Measurements from ENCODE around the gene XRCC4.
A peak's percentile ranks its signal among the peaks of the same experiment; 100 is the strongest.
"Not testable (repeated sequence)": the region's sequence is repeated elsewhere in the genome, so short reads cannot be mapped to it uniquely, and the experiment has no call there.

XRCC4 gene

DNA sequence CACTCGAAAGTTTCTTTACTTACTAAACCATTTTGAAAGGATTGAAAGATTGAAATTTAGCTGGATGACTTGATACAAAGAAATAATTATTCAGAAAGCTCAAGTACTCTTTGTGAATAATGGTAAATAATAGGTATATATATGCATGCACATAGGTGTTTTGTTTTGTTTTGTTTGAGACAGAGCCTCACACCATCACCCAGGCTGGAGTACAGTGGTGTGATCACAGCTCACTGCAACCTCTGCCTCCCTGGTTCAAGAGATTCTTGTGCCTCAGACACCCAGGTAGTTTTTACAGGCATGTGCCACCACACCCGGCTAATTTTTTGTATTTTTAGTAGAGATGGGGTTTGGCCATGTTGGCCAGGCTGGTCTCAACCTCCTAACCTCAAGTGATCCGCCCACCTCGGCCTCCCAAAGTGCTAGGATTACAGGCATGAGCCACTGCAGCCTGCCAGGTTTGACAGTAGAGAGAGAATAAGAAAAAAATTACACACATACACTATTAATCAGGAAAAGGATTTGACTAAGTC, 278.2 kb downstream of the XRCC4 start:
- H3K27ac Mint-ChIP-seq; H3K4me3 Mint-ChIP-seq; ATAC-seq (replicated peaks); H3K27me3 Mint-ChIP-seq; DNase-seq: not testable (repeated sequence)
- Mint-ChIP-seq H3K9me3 (peaks cover 9 to 11% of the 10 kb centered on the region in 2 donors), H3K4me1 (peaks cover 2 to 12% of the 10 kb centered on the region in 2 donors), H3K36me3 (peaks cover 8 to 12% of the 10 kb centered on the region in 2 donors)

- peaks cover 0 to under 1% of the 10 kb centered on the region in 2 donors for H3K27me3 Mint-ChIP-seq
- H3K4me1 Mint-ChIP-seq, result peaks cover 2 to 12% of the 10 kb centered on the region in 2 donors
- peaks cover 6 to 12% of the 10 kb centered on the region in 2 donors for H3K36me3 Mint-ChIP-seq
- no peak for ATAC-seq (replicated peaks)
- no peak overlapping the region for H3K27ac Mint-ChIP-seq
- no peak overlapping the region for H3K4me3 Mint-ChIP-seq
- no peak for DNase-seq
- H3K9me3 Mint-ChIP-seq, result peaks cover 4 to 12% of the 10 kb centered on the region in 2 donors
These were observed 280.4 kb downstream of the XRCC4 start for GRCh38 chr5:83357621-83358231.

DNA sequence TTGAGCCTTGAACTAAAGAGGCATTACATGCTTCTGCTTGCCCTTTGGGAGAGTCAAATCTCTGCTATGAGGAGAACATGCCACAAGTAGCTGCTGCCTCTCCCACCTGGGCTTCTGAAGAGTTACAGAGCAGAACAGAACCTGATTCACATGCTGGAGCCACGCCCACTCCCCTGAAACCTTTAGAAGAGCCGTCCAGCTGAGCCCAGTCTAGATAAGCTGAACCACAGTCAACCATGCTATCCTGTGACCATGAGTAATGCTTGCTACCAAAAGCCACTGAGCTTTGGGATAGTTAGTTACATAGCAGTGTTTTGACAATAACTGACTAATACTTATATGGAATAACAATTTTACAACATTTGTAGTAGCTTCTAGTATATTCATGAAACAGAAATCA, 283.2 kb downstream of the XRCC4 start:
- Mint-ChIP-seq H3K4me3 (no peak overlapping the region), H3K9me3 (peaks cover 4 to 8% of the 10 kb centered on the region in 2 donors), H3K27ac (no peak overlapping the region), H3K4me1 (peaks cover 7 to 24% of the 10 kb centered on the region in 2 donors), H3K36me3 (peaks cover 0 to 2% of the 10 kb centered on the region in 2 donors), H3K27me3 (peaks cover 0 to 6% of the 10 kb centered on the region in 2 donors)
- DNase-seq, result no peak
- no peak for ATAC-seq (replicated peaks)

DNA sequence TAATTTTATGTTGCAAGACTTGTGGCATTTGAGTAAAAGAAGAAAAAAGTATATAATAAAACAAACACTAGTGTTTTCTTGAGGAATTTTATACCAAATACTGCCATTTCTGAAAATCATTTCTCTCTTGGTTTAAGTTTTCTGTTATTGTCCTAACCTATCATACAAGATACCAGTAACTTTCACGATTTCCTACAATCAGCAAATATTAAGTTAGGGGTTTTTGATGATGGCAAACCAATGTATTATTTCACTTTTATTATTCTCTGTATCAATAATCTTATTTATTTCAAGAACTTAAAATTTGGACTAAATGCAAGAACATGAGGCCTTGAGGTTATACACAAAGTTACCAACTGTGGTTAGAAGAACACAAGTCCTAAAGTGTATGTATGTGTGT, 285.2 kb downstream of the XRCC4 start:
- Mint-ChIP-seq H3K27me3 (peaks cover 0 to 6% of the 10 kb centered on the region in 2 donors), H3K4me3 (no peak overlapping the region), H3K9me3 (peaks cover 6 to 8% of the 10 kb centered on the region in 2 donors), H3K27ac (no peak overlapping the region), H3K36me3 (no peaks in the 10 kb centered on the region), H3K4me1 (peaks cover 7 to 13% of the 10 kb centered on the region in 2 donors)
- DNase-seq (no peak), ATAC-seq (replicated peaks) (no peak)

- H3K27me3 Mint-ChIP-seq, result peaks cover 0 to 6% of the 10 kb centered on the region in 2 donors
- H3K9me3 Mint-ChIP-seq, result peaks cover 6 to 8% of the 10 kb centered on the region in 2 donors
- H3K36me3 Mint-ChIP-seq, result no peaks in the 10 kb centered on the region
- H3K4me3 Mint-ChIP-seq, result no peak overlapping the region
- peaks cover 7 to 12% of the 10 kb centered on the region in 2 donors for H3K4me1 Mint-ChIP-seq
- ATAC-seq (replicated peaks) (no peak), DNase-seq (no peak)
- H3K27ac Mint-ChIP-seq, result no peak overlapping the region
These were observed 286.0 kb downstream of the XRCC4 start for GRCh38 chr5:83363111-83363885.

GRCh38 chr5:83363886-83364275, 286.5 kb downstream of the XRCC4 start:
- DNase-seq (no peak), ATAC-seq (replicated peaks) (no peak)
- H3K27me3 Mint-ChIP-seq, result peaks cover 0 to 6% of the 10 kb centered on the region in 2 donors
- peaks cover 7 to 12% of the 10 kb centered on the region in 2 donors for H3K4me1 Mint-ChIP-seq
- H3K4me3 Mint-ChIP-seq, result no peak overlapping the region
- H3K9me3 Mint-ChIP-seq, result peaks cover 6 to 8% of the 10 kb centered on the region in 2 donors
- no peak overlapping the region for H3K27ac Mint-ChIP-seq
- no peaks in the 10 kb centered on the region for H3K36me3 Mint-ChIP-seq

DNA sequence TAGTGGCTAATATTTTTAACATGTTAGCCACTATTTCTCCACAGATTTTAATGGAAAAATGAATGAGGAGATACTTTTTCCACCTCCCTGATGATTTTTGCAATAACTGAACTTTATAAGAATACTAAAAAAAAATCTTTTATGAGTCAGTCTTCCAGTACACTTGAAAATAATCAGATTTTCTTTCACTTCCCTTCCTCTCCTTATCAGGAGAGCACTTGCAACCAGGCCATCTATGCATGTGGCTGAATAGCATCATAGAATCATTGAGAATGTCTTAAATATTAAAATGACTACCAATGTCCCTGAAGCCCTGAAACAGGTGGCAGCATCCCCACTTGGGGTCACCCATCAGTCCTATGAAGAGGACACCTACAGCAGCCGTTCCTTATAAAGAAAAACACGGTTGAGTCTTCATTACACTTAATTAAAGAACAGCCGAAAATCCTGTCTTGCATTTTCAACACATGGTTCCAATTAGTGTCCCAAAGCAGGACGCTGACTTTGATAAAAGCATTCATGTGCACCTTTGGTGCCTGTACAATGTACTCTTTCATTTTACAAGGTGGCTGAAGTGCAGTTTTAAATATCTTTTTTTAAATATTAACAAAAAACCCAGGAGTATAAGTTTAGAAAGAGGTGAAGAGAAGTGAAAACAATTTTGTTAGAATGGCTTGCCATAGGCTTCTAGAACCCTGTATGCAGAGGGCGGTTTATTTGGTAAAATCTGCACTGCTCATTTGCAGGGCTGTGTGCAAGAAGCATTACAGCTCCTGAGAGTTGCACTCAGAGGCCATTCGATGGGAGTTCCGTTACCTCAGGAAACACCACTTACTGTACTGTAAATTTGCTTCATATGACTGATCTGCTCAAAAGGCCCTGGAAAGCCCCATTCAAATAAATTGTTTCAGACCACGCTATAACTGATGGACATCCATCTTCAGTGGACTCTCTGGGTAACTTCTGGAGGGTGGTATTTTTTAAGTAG, 287.3 kb downstream of the XRCC4 start:
- H3K27ac Mint-ChIP-seq, result no peak overlapping the region
- H3K4me3 Mint-ChIP-seq, result no peak overlapping the region
- peak; percentile 78 to 81 for ATAC-seq (replicated peaks)
- no peak for DNase-seq
- peaks cover 6 to 8% of the 10 kb centered on the region in 2 donors for H3K9me3 Mint-ChIP-seq
- H3K27me3 Mint-ChIP-seq, result peaks cover 0 to 6% of the 10 kb centered on the region in 2 donors
- no peaks in the 10 kb centered on the region for H3K36me3 Mint-ChIP-seq
- peaks cover 7 to 12% of the 10 kb centered on the region in 2 donors for H3K4me1 Mint-ChIP-seq

DNA sequence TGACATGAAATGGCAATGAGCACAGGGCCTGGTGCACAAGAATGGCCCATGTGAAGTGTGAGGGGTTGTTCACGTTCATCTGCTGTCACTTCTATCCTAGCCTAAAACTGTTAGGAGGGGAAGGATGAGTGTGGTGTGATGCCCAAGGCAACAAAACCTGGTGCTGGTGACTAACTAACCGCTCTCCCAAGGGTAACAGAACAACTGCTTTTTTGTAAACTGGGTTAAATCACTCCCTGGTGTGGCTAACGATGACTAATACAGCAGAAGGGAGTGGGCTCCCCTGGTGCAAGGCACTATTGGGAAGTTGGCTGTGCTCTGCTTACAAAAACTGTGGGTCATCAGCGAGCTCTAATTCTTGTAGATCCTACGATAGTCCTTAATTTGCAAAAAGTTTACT, 291.0 kb downstream of the XRCC4 start:
- Mint-ChIP-seq H3K9me3 (peaks cover 0 to 3% of the 10 kb centered on the region in 2 donors), H3K27ac (no peak overlapping the region), H3K36me3 (no peaks in the 10 kb centered on the region), H3K4me3 (no peak overlapping the region), H3K4me1 (peaks cover 7 to 12% of the 10 kb centered on the region in 2 donors), H3K27me3 (no peaks in the 10 kb centered on the region)
- DNase-seq, result no peak
- no peak for ATAC-seq (replicated peaks)

- H3K27me3 Mint-ChIP-seq, result no peaks in the 10 kb centered on the region
- H3K9me3 Mint-ChIP-seq, result peaks cover 0 to 3% of the 10 kb centered on the region in 2 donors
- peaks cover 4 to 7% of the 10 kb centered on the region in 2 donors for H3K4me1 Mint-ChIP-seq
- DNase-seq, result no peak
- ATAC-seq (replicated peaks), result no peak
- no peak overlapping the region for H3K4me3 Mint-ChIP-seq
- H3K36me3 Mint-ChIP-seq, result no peaks in the 10 kb centered on the region
- no peak overlapping the region for H3K27ac Mint-ChIP-seq
These were observed 291.5 kb downstream of the XRCC4 start for GRCh38 chr5:83368835-83369234.

- DNase-seq (no peak), ATAC-seq (replicated peaks) (no peak)
- Mint-ChIP-seq H3K4me3 (no peak overlapping the region), H3K27ac (no peak overlapping the region), H3K4me1 (no peaks in the 10 kb centered on the region), H3K9me3 (peaks cover 0 to 3% of the 10 kb centered on the region in 2 donors), H3K27me3 (no peaks in the 10 kb centered on the region), H3K36me3 (no peaks in the 10 kb centered on the region)
These were observed 293.6 kb downstream of the XRCC4 start for GRCh38 chr5:83370957-83371356.

DNA sequence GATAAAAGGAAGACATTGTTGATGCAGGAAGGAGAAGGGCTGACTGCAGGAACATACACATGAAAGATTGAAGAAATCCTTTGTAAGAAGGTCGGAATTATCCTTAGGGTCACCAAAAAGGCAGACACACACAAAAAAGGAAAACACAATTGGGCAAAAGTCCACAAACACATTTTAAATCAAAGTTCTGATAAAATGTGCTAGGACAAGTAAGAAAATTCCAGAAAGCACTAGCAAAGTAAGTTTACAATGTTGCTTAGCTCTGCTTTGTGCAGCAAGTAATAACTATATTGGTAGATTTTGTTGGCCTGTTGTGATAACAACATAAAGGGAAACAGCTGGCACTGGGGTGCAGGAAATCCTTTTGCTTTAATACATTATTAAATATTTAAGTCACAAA, 294.4 kb downstream of the XRCC4 start:
- Mint-ChIP-seq H3K4me1 (no peaks in the 10 kb centered on the region), H3K27me3 (no peaks in the 10 kb centered on the region), H3K4me3 (no peak overlapping the region), H3K36me3 (no peaks in the 10 kb centered on the region), H3K9me3 (peaks cover 0 to 1% of the 10 kb centered on the region in 2 donors), H3K27ac (no peak overlapping the region)
- DNase-seq (no peak), ATAC-seq (replicated peaks) (no peak)

GRCh38 chr5:83374547-83374946, 297.2 kb downstream of the XRCC4 start:
- Mint-ChIP-seq H3K4me1 (no peaks in the 10 kb centered on the region), H3K9me3 (no peaks in the 10 kb centered on the region), H3K27ac (no peak overlapping the region), H3K4me3 (no peak overlapping the region), H3K36me3 (no peaks in the 10 kb centered on the region), H3K27me3 (peaks cover 0 to 7% of the 10 kb centered on the region in 2 donors)
- no peak for DNase-seq
- no peak for ATAC-seq (replicated peaks)

DNA sequence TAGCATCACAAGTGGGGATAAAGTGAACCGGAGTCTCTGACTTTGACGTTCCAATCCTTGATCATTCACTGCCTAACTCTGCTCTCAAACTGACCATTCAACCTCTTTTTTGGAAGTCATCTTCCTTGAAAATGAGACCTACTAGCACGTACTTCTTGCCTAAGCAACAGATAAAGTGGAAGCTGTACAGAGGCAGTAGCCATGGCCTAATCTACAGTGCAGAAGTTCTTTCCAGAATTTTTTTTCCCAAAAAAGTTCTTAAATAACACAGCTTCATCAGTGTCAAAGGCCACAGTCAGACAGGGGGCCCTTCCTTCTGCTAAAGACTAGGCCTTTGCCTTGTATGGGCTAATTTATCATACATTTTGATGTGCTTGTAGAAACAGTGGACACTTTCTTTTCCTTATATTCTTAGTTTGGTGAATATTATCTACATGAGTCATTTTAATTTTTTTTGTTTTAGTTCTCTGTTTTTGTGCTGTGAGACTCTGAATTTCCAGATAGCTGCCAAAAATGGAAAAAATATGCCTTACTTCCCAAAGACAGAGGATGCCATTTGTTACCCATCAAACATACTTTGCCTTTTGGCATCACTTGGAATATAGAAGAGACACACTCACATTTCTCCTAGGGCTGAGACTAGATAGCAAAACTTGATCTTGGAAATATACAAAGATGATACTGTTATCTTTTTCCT, 297.9 kb downstream of the XRCC4 start:
- ATAC-seq (replicated peaks), result no peak
- H3K9me3 Mint-ChIP-seq, result no peaks in the 10 kb centered on the region
- no peak overlapping the region for H3K4me3 Mint-ChIP-seq
- no peak for DNase-seq
- no peaks in the 10 kb centered on the region for H3K4me1 Mint-ChIP-seq
- no peak overlapping the region for H3K27ac Mint-ChIP-seq
- peaks cover 0 to 7% of the 10 kb centered on the region in 2 donors for H3K27me3 Mint-ChIP-seq
- no peaks in the 10 kb centered on the region for H3K36me3 Mint-ChIP-seq

Data from stimulated activated naive B cell treated with anti-CD40 and anti-IgM and Interleukin-4, amounts not matched to agents 10 μg/mL and 1 μg/mL and 100 μg/mL, for 72 hours (primary cell).